Measurements from ENCODE around the gene IFIT3. TPM values are rescaled to one million over a fixed set of nuclear protein-coding genes. Genes with fewer than 3 reads are reported as not detected.

The IFIT3 gene
- total RNA-seq, 2 experiments from 2014 or later, result 72.6 to 74.5 TPM

- H3K27ac Mint-ChIP-seq, result no peak overlapping the region
These were observed 29.3 kb downstream of the IFIT3 start for GRCh38 chr10:89357096-89357495.

GRCh38 chr10:89357975-89358374, 30.2 kb downstream of the IFIT3 start:
- H3K9me3 Mint-ChIP-seq, result no peaks in the 10 kb centered on the region
- ChIA-PET CTCF (interaction anchor here (0.9 kb wide), 1 partner anchor 10 kb away, joined by 3 read pairs; no protein-coding TSS in a partner anchor), POLR2A (no interaction called here)
- no peaks in the 10 kb centered on the region for H3K36me3 Mint-ChIP-seq (ENCODE audit: low read depth)
- peaks cover under 1% of the 10 kb centered on the region for H3K4me1 Mint-ChIP-seq
- DNase-seq, result no peak
- no peak overlapping the region for H3K27ac Mint-ChIP-seq
- peaks cover 25% of the 10 kb centered on the region for H3K27me3 Mint-ChIP-seq
- H3K4me3 Mint-ChIP-seq, result no peak overlapping the region

More at GRCh38 chr10:89357096-89357495, 29.3 kb downstream of the IFIT3 start:
- H3K9me3 Mint-ChIP-seq, result no peaks in the 10 kb centered on the region
- H3K36me3 Mint-ChIP-seq (ENCODE audit: low read depth), result no peaks in the 10 kb centered on the region
- no peak overlapping the region for H3K4me3 Mint-ChIP-seq
- peaks cover 5% of the 10 kb centered on the region for H3K4me1 Mint-ChIP-seq
- ChIA-PET CTCF (no interaction called here), POLR2A (no interaction called here)
- H3K27me3 Mint-ChIP-seq, result peaks cover 25% of the 10 kb centered on the region
- DNase-seq, result no peak

- Mint-ChIP-seq H3K27ac (no peak overlapping the region), H3K36me3 (ENCODE audit: low read depth) (no peaks in the 10 kb centered on the region), H3K27me3 (peaks cover 20% of the 10 kb centered on the region), H3K9me3 (no peaks in the 10 kb centered on the region), H3K4me1 (peaks cover 11% of the 10 kb centered on the region), H3K4me3 (no peak overlapping the region)
- no peak for DNase-seq
- POLR2A ChIA-PET, result no interaction called here
- CTCF ChIA-PET, result interaction anchor here (1.2 kb wide), 1 partner anchor 9 kb away, joined by 3 read pairs; no protein-coding TSS in a partner anchor
These were observed 32.4 kb downstream of the IFIT3 start for GRCh38 chr10:89360157-89360556.

- POLR2A ChIA-PET, result no interaction called here
- Mint-ChIP-seq H3K4me3 (no peak overlapping the region), H3K9me3 (no peaks in the 10 kb centered on the region), H3K4me1 (peaks cover 20% of the 10 kb centered on the region), H3K27me3 (peaks cover 17% of the 10 kb centered on the region), H3K27ac (no peak overlapping the region), H3K36me3 (ENCODE audit: low read depth) (no peaks in the 10 kb centered on the region)
- CTCF ChIA-PET, result no interaction called here
- no peak for DNase-seq
These were observed 35.1 kb downstream of the IFIT3 start for GRCh38 chr10:89362929-89363328.

GRCh38 chr10:89363729-89364442, 36.1 kb downstream of the IFIT3 start:
- Mint-ChIP-seq H3K4me1 (peaks cover 24% of the 10 kb centered on the region), H3K27ac (no peak overlapping the region), H3K4me3 (no peak overlapping the region), H3K9me3 (no peaks in the 10 kb centered on the region), H3K27me3 (peaks cover 11% of the 10 kb centered on the region), H3K36me3 (ENCODE audit: low read depth) (no peaks in the 10 kb centered on the region)
- POLR2A ChIA-PET, result interaction anchor here (0.5 kb wide), 1 partner anchor 24 kb away, joined by 3 read pairs; no protein-coding TSS in a partner anchor
- CTCF ChIA-PET, result interaction anchor here (1.2 kb wide), 1 partner anchor 9 kb away, joined by 3 read pairs; no protein-coding TSS in a partner anchor
- no peak for DNase-seq

- no peaks in the 10 kb centered on the region for H3K9me3 Mint-ChIP-seq
- peaks cover 11% of the 10 kb centered on the region for H3K27me3 Mint-ChIP-seq
- no peak overlapping the region for H3K4me3 Mint-ChIP-seq
- H3K27ac Mint-ChIP-seq, result no peak overlapping the region
- DNase-seq, result no peak
- H3K36me3 Mint-ChIP-seq (ENCODE audit: low read depth), result no peaks in the 10 kb centered on the region
- peaks cover 29% of the 10 kb centered on the region for H3K4me1 Mint-ChIP-seq
- ChIA-PET CTCF (interaction anchor here (0.9 to 1.2 kb wide), 2 partner anchors 8 to 9 kb away, joined by 3 read pairs; no protein-coding TSS in a partner anchor), POLR2A (no interaction called here)
These were observed 36.7 kb downstream of the IFIT3 start for GRCh38 chr10:89364531-89364930.

GRCh38 chr10:89367529-89367928, 39.7 kb downstream of the IFIT3 start:
- no peaks in the 10 kb centered on the region for H3K9me3 Mint-ChIP-seq
- peaks cover 29% of the 10 kb centered on the region for H3K4me1 Mint-ChIP-seq
- ChIA-PET CTCF (interaction anchor here (0.6 to 1.9 kb wide), 3 partner anchors 9 to 150 kb away, joined by 3 to 5 read pairs (median 3); partner anchors contain the start of gene LIPA), POLR2A (interaction anchor here (1.4 kb wide), 1 partner anchor 35 kb away, joined by 4 read pairs; no protein-coding TSS in a partner anchor)
- DNase-seq, result no peak
- peaks cover 6% of the 10 kb centered on the region for H3K27me3 Mint-ChIP-seq
- H3K36me3 Mint-ChIP-seq (ENCODE audit: low read depth), result no peaks in the 10 kb centered on the region
- H3K27ac Mint-ChIP-seq, result no peak overlapping the region
- H3K4me3 Mint-ChIP-seq, result no peak overlapping the region

GRCh38 chr10:89368129-89368528, 40.3 kb downstream of the IFIT3 start:
- ChIA-PET CTCF (interaction anchor here (0.6 to 1.9 kb wide), 5 partner anchors 10 to 151 kb away, joined by 3 to 5 read pairs (median 4); partner anchors contain the start of genes IFIT5 and LIPA), POLR2A (interaction anchor here (1.4 kb wide), 1 partner anchor 36 kb away, joined by 4 read pairs; no protein-coding TSS in a partner anchor)
- no peak overlapping the region for H3K4me3 Mint-ChIP-seq
- H3K4me1 Mint-ChIP-seq, result peaks cover 27% of the 10 kb centered on the region
- H3K27ac Mint-ChIP-seq, result no peak overlapping the region
- no peak for DNase-seq
- no peaks in the 10 kb centered on the region for H3K36me3 Mint-ChIP-seq (ENCODE audit: low read depth)
- H3K27me3 Mint-ChIP-seq, result peaks cover 6% of the 10 kb centered on the region
- no peaks in the 10 kb centered on the region for H3K9me3 Mint-ChIP-seq

GRCh38 chr10:89369156-89370105, 41.6 kb downstream of the IFIT3 start:
- Mint-ChIP-seq H3K36me3 (ENCODE audit: low read depth) (no peaks in the 10 kb centered on the region), H3K4me3 (no peak overlapping the region), H3K27me3 (peaks cover 9% of the 10 kb centered on the region), H3K27ac (no peak overlapping the region), H3K9me3 (no peaks in the 10 kb centered on the region), H3K4me1 (peaks cover 18% of the 10 kb centered on the region)
- CTCF ChIA-PET, result interaction anchor here (0.5 to 1.7 kb wide), 14 partner anchors 10 to 433 kb away, joined by 3 to 6 read pairs (median 4); partner anchors contain the start of gene IFIT5
- POLR2A ChIA-PET, result interaction anchor here (0.7 kb wide), 1 partner anchor 11 kb away, joined by 3 read pairs; no protein-coding TSS in a partner anchor
- no peak for DNase-seq

- Mint-ChIP-seq H3K27ac (no peak overlapping the region), H3K4me3 (no peak overlapping the region), H3K27me3 (peaks cover 5% of the 10 kb centered on the region), H3K9me3 (no peaks in the 10 kb centered on the region), H3K36me3 (ENCODE audit: low read depth) (no peaks in the 10 kb centered on the region), H3K4me1 (peaks cover 18% of the 10 kb centered on the region)
- ChIA-PET CTCF (interaction anchor here (0.9 kb wide), 1 partner anchor 33 kb away, joined by 3 read pairs; no protein-coding TSS in a partner anchor), POLR2A (no interaction called here)
- no peak for DNase-seq
These were observed 43.3 kb downstream of the IFIT3 start for GRCh38 chr10:89371079-89371478.

- CTCF ChIA-PET, result interaction anchor here (0.9 to 1.1 kb wide), 2 partner anchors 8 to 34 kb away, joined by 3 read pairs; no protein-coding TSS in a partner anchor
- Mint-ChIP-seq H3K4me3 (no peak overlapping the region), H3K27ac (no peak overlapping the region), H3K9me3 (no peaks in the 10 kb centered on the region), H3K36me3 (ENCODE audit: low read depth) (no peaks in the 10 kb centered on the region), H3K4me1 (peaks cover 17% of the 10 kb centered on the region), H3K27me3 (peaks cover 5% of the 10 kb centered on the region)
- POLR2A ChIA-PET, result no interaction called here
- no peak for DNase-seq
These were observed 44.2 kb downstream of the IFIT3 start for GRCh38 chr10:89371987-89372386.

- H3K4me1 Mint-ChIP-seq, result peaks cover 2% of the 10 kb centered on the region
- H3K4me3 Mint-ChIP-seq, result no peak overlapping the region
- peaks cover 5% of the 10 kb centered on the region for H3K27me3 Mint-ChIP-seq
- POLR2A ChIA-PET, result no interaction called here
- CTCF ChIA-PET, result no interaction called here
- no peak overlapping the region for H3K27ac Mint-ChIP-seq
- DNase-seq, result no peak
- no peaks in the 10 kb centered on the region for H3K36me3 Mint-ChIP-seq (ENCODE audit: low read depth)
- H3K9me3 Mint-ChIP-seq, result no peaks in the 10 kb centered on the region
These were observed 46.3 kb downstream of the IFIT3 start for GRCh38 chr10:89373916-89374711.

Data from activated CD4-positive, alpha-beta memory T cell treated with anti-CD3 and anti-CD28 coated beads, Interleukin-2, amount 10 ng/mL, durations not matched to agents 7 days and 5 days (primary cell).